Measurements from ENCODE around the gene FAM227B. TPM values are rescaled to one million over a fixed set of nuclear protein-coding genes. Genes with fewer than 3 reads are reported as not detected.
"Not testable (repeated sequence)": the region's sequence is repeated elsewhere in the genome, so short reads cannot be mapped to it uniquely, and the experiment has no call there.

Gene FAM227B
- total and polyA plus RNA-seq, 7 experiments from 2014 or later: 3.7 to 25.1 (median 14.8) TPM

- Histone ChIP-seq H3K36me3 (ENCODE audit: control insufficient read depth in 2 of 3, insufficient read depth in 3 of 3, low read length in 3 of 3) (no peaks in the 10 kb centered on the region), H3K9me3 (ENCODE audit: control insufficient read depth in 2 of 3, low read length in 3 of 3) (peaks cover 0 to 2% (median 0%) of the 10 kb centered on the region in 3 experiments), H3K4me1 (ENCODE audit: control insufficient read depth in 2 of 2, insufficient read depth in 2 of 2, low read length in 2 of 2) (no peaks in the 10 kb centered on the region), H3K27ac (ENCODE audit: low read depth, low read length) (no peak overlapping the region), H3K4me3 (ENCODE audit: low read length) (no peak overlapping the region), H3K27me3 (ENCODE audit: control insufficient read depth in 2 of 2, insufficient read depth in 2 of 2, low read length in 2 of 2) (no peaks in the 10 kb centered on the region)
- CTCF ChIA-PET: no interaction called here
- H3K27ac Mint-ChIP-seq: no peak overlapping the region
- no peak overlapping the region for H3K4me3 Mint-ChIP-seq
- H3K36me3 Mint-ChIP-seq: peaks cover 0 to 14% (median 6%) of the 10 kb centered on the region in 5 donors
- H3K4me1 Mint-ChIP-seq: no peaks in the 10 kb centered on the region
- POLR2A ChIA-PET: no interaction called here
- ATAC-seq (no peak), DNase-seq (no peak)
- H3K27me3 Mint-ChIP-seq: peaks cover 0 to 16% (median 14%) of the 10 kb centered on the region in 5 donors
- intact Hi-C loops (cut with micrococcal nuclease): no loop called here
- peaks cover 0 to 38% (median 14%) of the 10 kb centered on the region in 11 donors for H3K9me3 Mint-ChIP-seq
Observed at GRCh38 chr15:49528289-49528688, 92.3 kb downstream of the FAM227B start.

GRCh38 chr15:49521802-49522201 lies 98.8 kb downstream of the FAM227B start:
- Mint-ChIP-seq H3K27ac (no peak overlapping the region), H3K36me3 (peaks cover 0 to 32% (median 16%) of the 10 kb centered on the region in 5 donors), H3K9me3 (peaks cover 7 to 68% (median 38%) of the 10 kb centered on the region in 11 donors), H3K27me3 (peaks cover 0 to 21% (median 16%) of the 10 kb centered on the region in 5 donors), H3K4me1 (no peaks in the 10 kb centered on the region), H3K4me3 (no peak overlapping the region)
- Histone ChIP-seq H3K9me3 (ENCODE audit: control insufficient read depth in 2 of 3, low read length in 3 of 3) (peaks cover 0 to 14% (median 0%) of the 10 kb centered on the region in 3 experiments), H3K36me3 (ENCODE audit: control insufficient read depth in 2 of 3, insufficient read depth in 3 of 3, low read length in 3 of 3) (no peaks in the 10 kb centered on the region), H3K4me1 (ENCODE audit: control insufficient read depth in 2 of 2, insufficient read depth in 2 of 2, low read length in 2 of 2) (no peaks in the 10 kb centered on the region), H3K4me3 (ENCODE audit: low read length) (no peak overlapping the region), H3K27me3 (ENCODE audit: control insufficient read depth in 2 of 2, insufficient read depth in 2 of 2, low read length in 2 of 2) (no peaks in the 10 kb centered on the region), H3K27ac (ENCODE audit: low read depth, low read length) (no peak overlapping the region)
- ChIA-PET POLR2A (no interaction called here), CTCF (no interaction called here)
- DNase-seq: no peak
- no peak for ATAC-seq
- intact Hi-C loops (cut with micrococcal nuclease): no loop called here

DNA sequence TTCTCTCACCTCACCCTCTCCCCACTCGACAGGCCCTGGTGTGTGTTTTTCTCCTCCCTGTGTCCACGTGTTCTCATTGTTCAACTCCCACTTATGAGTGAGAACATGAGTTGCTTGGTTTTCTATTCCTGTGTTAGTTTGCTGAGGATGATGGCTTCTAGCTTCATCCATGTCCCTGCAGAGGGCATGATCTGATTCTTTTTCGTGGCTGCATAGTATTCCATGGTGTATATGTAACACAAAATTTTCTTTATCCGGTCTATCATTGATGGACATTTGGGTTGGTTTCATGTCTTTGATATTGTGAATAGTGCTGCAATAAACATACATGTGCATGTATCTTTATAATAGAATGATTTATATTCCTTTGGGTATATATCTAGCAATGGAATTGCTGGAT lies 107.9 kb downstream of the FAM227B start:
- ATAC-seq; H3K27me3 ChIP-seq (ENCODE audit: control insufficient read depth in 2 of 2, insufficient read depth in 2 of 2, low read length in 2 of 2); H3K4me3 ChIP-seq (ENCODE audit: low read length); CTCF ChIA-PET; DNase-seq; H3K36me3 Mint-ChIP-seq; H3K4me1 ChIP-seq (ENCODE audit: control insufficient read depth in 2 of 2, insufficient read depth in 2 of 2, low read length in 2 of 2); H3K36me3 ChIP-seq (ENCODE audit: control insufficient read depth in 2 of 3, insufficient read depth in 3 of 3, low read length in 3 of 3); H3K9me3 ChIP-seq (ENCODE audit: control insufficient read depth in 2 of 3, low read length in 3 of 3); H3K27ac ChIP-seq (ENCODE audit: low read depth, low read length); H3K4me3 Mint-ChIP-seq; intact Hi-C loops (cut with micrococcal nuclease); H3K4me1 Mint-ChIP-seq; H3K27ac Mint-ChIP-seq; POLR2A ChIA-PET: not testable (repeated sequence)
- Mint-ChIP-seq H3K27me3 (peaks cover 0 to 12% (median 7%) of the 10 kb centered on the region in 5 donors), H3K9me3 (peaks cover 0 to 15% (median 3%) of the 10 kb centered on the region in 11 donors)

GRCh38 chr15:49507261-49507660 lies 113.4 kb downstream of the FAM227B start:
- intact Hi-C loops (cut with micrococcal nuclease): no loop called here
- Histone ChIP-seq H3K36me3 (ENCODE audit: control insufficient read depth in 2 of 3, insufficient read depth in 3 of 3, low read length in 3 of 3) (no peaks in the 10 kb centered on the region), H3K4me1 (ENCODE audit: control insufficient read depth in 2 of 2, insufficient read depth in 2 of 2, low read length in 2 of 2) (no peaks in the 10 kb centered on the region), H3K27ac (ENCODE audit: low read depth, low read length) (no peak overlapping the region), H3K27me3 (ENCODE audit: control insufficient read depth in 2 of 2, insufficient read depth in 2 of 2, low read length in 2 of 2) (no peaks in the 10 kb centered on the region), H3K4me3 (ENCODE audit: low read length) (no peak overlapping the region), H3K9me3 (ENCODE audit: control insufficient read depth in 2 of 3, low read length in 3 of 3) (no peaks in the 10 kb centered on the region)
- ATAC-seq (no peak), DNase-seq (no peak)
- peaks cover 0 to 5% (median 4%) of the 10 kb centered on the region in 5 donors for H3K27me3 Mint-ChIP-seq
- H3K27ac Mint-ChIP-seq: no peak overlapping the region
- no peaks in the 10 kb centered on the region for H3K4me1 Mint-ChIP-seq
- no peak overlapping the region for H3K4me3 Mint-ChIP-seq
- peaks cover 0 to 11% (median 6%) of the 10 kb centered on the region in 11 donors for H3K9me3 Mint-ChIP-seq
- ChIA-PET CTCF (no interaction called here), POLR2A (no interaction called here)
- peaks cover 0 to 9% (median 5%) of the 10 kb centered on the region in 5 donors for H3K36me3 Mint-ChIP-seq

GRCh38 chr15:49506341-49506740 lies 114.3 kb downstream of the FAM227B start:
- H3K36me3 ChIP-seq (ENCODE audit: control insufficient read depth in 2 of 3, insufficient read depth in 3 of 3, low read length in 3 of 3): no peaks in the 10 kb centered on the region
- H3K27ac Mint-ChIP-seq: no peak overlapping the region

GRCh38 chr15:49501586-49501985 lies 119.0 kb downstream of the FAM227B start:
- intact Hi-C loops (cut with micrococcal nuclease): no loop called here
- POLR2A ChIA-PET: no interaction called here
- Mint-ChIP-seq H3K36me3 (peaks cover 0 to 12% (median 6%) of the 10 kb centered on the region in 5 donors), H3K27ac (no peak overlapping the region), H3K4me1 (no peaks in the 10 kb centered on the region), H3K4me3 (no peak overlapping the region), H3K9me3 (peaks cover 0 to 25% (median 12%) of the 10 kb centered on the region in 11 donors), H3K27me3 (peaks cover 0 to 6% (median 2%) of the 10 kb centered on the region in 5 donors)
- Histone ChIP-seq H3K36me3 (ENCODE audit: control insufficient read depth in 2 of 3, insufficient read depth in 3 of 3, low read length in 3 of 3) (no peaks in the 10 kb centered on the region), H3K9me3 (ENCODE audit: control insufficient read depth in 2 of 3, low read length in 3 of 3) (no peaks in the 10 kb centered on the region), H3K27me3 (ENCODE audit: control insufficient read depth in 2 of 2, insufficient read depth in 2 of 2, low read length in 2 of 2) (no peaks in the 10 kb centered on the region), H3K4me3 (ENCODE audit: low read length) (no peak overlapping the region), H3K27ac (ENCODE audit: low read depth, low read length) (no peak overlapping the region), H3K4me1 (ENCODE audit: control insufficient read depth in 2 of 2, insufficient read depth in 2 of 2, low read length in 2 of 2) (no peaks in the 10 kb centered on the region)
- DNase-seq (no peak), ATAC-seq (no peak)
- CTCF ChIA-PET: no interaction called here

More at GRCh38 chr15:49506341-49506740, 114.3 kb downstream of the FAM227B start:
- Histone ChIP-seq H3K4me1 (ENCODE audit: control insufficient read depth in 2 of 2, insufficient read depth in 2 of 2, low read length in 2 of 2) (no peaks in the 10 kb centered on the region), H3K27me3 (ENCODE audit: control insufficient read depth in 2 of 2, insufficient read depth in 2 of 2, low read length in 2 of 2) (no peaks in the 10 kb centered on the region), H3K9me3 (ENCODE audit: control insufficient read depth in 2 of 3, low read length in 3 of 3) (no peaks in the 10 kb centered on the region), H3K4me3 (ENCODE audit: low read length) (no peak overlapping the region), H3K27ac (ENCODE audit: low read depth, low read length) (no peak overlapping the region)
- Mint-ChIP-seq H3K9me3 (peaks cover 0 to 19% (median 6%) of the 10 kb centered on the region in 11 donors), H3K36me3 (peaks cover 0 to 10% (median 6%) of the 10 kb centered on the region in 5 donors), H3K4me1 (no peaks in the 10 kb centered on the region), H3K27me3 (peaks cover 0 to 6% (median 2%) of the 10 kb centered on the region in 5 donors), H3K4me3 (no peak overlapping the region)
- intact Hi-C loops (cut with micrococcal nuclease): no loop called here
- ATAC-seq (no peak), DNase-seq (no peak)
- ChIA-PET CTCF (no interaction called here), POLR2A (no interaction called here)

DNA sequence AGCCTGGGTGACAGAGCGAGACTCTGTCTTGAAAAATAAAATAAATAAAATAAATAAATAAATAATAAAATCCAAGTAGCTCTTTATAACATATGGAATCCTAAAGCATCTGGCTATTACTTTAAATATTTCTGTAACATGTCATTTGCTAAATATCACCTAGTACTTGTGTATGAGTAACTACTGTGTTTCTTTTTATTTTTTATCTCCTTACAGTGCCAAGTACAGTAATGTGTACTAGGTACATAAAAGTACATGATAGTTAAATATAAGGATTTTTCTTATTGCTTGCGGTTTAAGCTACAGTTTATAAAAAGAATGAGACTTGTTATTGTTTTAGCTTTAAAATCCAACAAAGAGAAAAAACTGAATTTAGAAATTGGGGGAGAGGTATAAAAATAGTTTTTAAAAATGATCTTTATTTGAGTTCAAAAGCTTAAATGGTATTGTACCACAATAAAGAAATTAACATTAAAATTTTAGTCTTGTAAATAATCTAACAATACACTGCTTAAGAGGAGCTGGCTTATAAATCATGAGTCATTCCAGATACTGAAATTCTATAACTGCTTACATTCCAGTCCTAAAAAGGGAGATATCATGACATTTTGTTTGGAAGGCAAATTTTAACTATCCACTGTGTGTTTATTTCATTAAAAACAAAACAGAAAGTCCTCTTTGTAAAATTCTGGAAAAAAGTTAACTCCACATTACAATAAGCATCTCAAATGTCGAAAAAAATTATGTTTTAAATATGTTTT lies 124.4 kb downstream of the FAM227B start:
- H3K4me3 ChIP-seq (ENCODE audit: low read length): no peak overlapping the region
- POLR2A ChIA-PET: no interaction called here
- Mint-ChIP-seq H3K27ac (no peak overlapping the region), H3K27me3 (peaks cover 0 to 7% (median 0%) of the 10 kb centered on the region in 5 donors), H3K9me3 (peaks cover 0 to 6% (median 4%) of the 10 kb centered on the region in 11 donors), H3K4me1 (no peaks in the 10 kb centered on the region), H3K36me3 (peaks cover 0 to 5% (median 0%) of the 10 kb centered on the region in 5 donors), H3K4me3 (no peak overlapping the region)
- H3K27ac ChIP-seq (ENCODE audit: low read depth, low read length): no peak overlapping the region
- no peaks in the 10 kb centered on the region for H3K4me1 ChIP-seq (ENCODE audit: control insufficient read depth in 2 of 2, insufficient read depth in 2 of 2, low read length in 2 of 2)
- no peaks in the 10 kb centered on the region for H3K9me3 ChIP-seq (ENCODE audit: control insufficient read depth in 2 of 3, low read length in 3 of 3)
- no peaks in the 10 kb centered on the region for H3K27me3 ChIP-seq (ENCODE audit: control insufficient read depth in 2 of 2, insufficient read depth in 2 of 2, low read length in 2 of 2)
- intact Hi-C loops (cut with micrococcal nuclease): no loop called here
- no peak for DNase-seq
- no peaks in the 10 kb centered on the region for H3K36me3 ChIP-seq (ENCODE audit: control insufficient read depth in 2 of 3, insufficient read depth in 3 of 3, low read length in 3 of 3)
- CTCF ChIA-PET: no interaction called here
- no peak for ATAC-seq
